Suprapubic skin (tissue), 4 donors: ENCODE measurements around the gene SMIM13.

Source experiments
- CTCF ChIP-seq, 2 donors: fragments of 200-600 bp in 1 of 2; fragments of 450-650 bp in 1 of 2; sonication (generic) in 1 of 2; IDR thresholded peaks; one replicate each; pipeline ENCODE4 v1.5.1; 2016 to 2019; ENCODE audit warnings: antibody characterized with exemption in 2 of 2, mild to moderate bottlenecking in 1 of 2, moderate library complexity in 1 of 2
- EP300 ChIP-seq: sonication (generic); formaldehyde crosslinking; IDR thresholded peaks from one replicate; pipeline ENCODE4 v1.6.1; 2017; ENCODE audit warnings: antibody characterized with exemption
- POLR2A ChIP-seq, 2 donors: fragments of 450-650 bp; IDR thresholded peaks; one replicate each; pipeline ENCODE4 v1.6.1; 2017; ENCODE audit warnings: antibody characterized with exemption in 2 of 2, mild to moderate bottlenecking in 2 of 2, moderate library complexity in 2 of 2
- POLR2AphosphoS5 ChIP-seq, 3 donors: sonication (generic); formaldehyde crosslinking; IDR thresholded peaks; one replicate each; pipeline ENCODE4 v1.6.1; 2017; ENCODE audit warnings: antibody characterized with exemption in 3 of 3

- TF ChIP-seq CTCF (IDR thresholded peaks at IDR 0.05) = no peak
- no peak for TF ChIP-seq EP300
- no peak for TF ChIP-seq POLR2AphosphoS5 (IDR thresholded peaks at IDR 0.05)
- no peak for TF ChIP-seq POLR2A (IDR thresholded peaks at IDR 0.05)
These were observed 58.9 kb downstream of the SMIM13 start for GRCh38 chr6:11152581-11152980.
